ENCODE measurements around the gene RAMP2. TPM values are rescaled to one million over a fixed set of nuclear protein-coding genes. Genes with fewer than 3 reads are reported as not detected.

RAMP2 gene
- total and polyA plus RNA-seq, 8 donors, result 2.4 to 26.5 (median 7.2) TPM

GRCh38 chr17:42795061-42795460 is 34.0 kb downstream of the RAMP2 start:
- FAIRE-seq, result no peak
- intact Hi-C loops (cut with DNase I), result no loop called here
- Histone ChIP-seq H3K27me3 (no peaks in the 10 kb centered on the region), H3K9me3 (no peaks in the 10 kb centered on the region), H3K36me3 (no peaks in the 10 kb centered on the region), H3K4me3 (no peak overlapping the region), H3K27ac (no peak overlapping the region), H3K4me1 (peaks cover 12 to 20% (median 13%) of the 10 kb centered on the region in 3 donors)
- ATAC-seq, result no peak
- 73 to 83% methylated on average over 4 of the region's 4 CpGs for WGBS, 2 donors
- DNase-seq, result no peak
- TF ChIP-seq CTCF (IDR thresholded peaks at IDR 0.05), result no peak

- Histone ChIP-seq H3K4me1 (peaks cover 12 to 20% (median 13%) of the 10 kb centered on the region in 3 donors), H3K9me3 (no peaks in the 10 kb centered on the region), H3K36me3 (no peaks in the 10 kb centered on the region), H3K4me3 (no peak overlapping the region), H3K27ac (no peak overlapping the region), H3K27me3 (no peaks in the 10 kb centered on the region)
- ATAC-seq, result no peak
- DNase-seq, result no peak
- intact Hi-C loops (cut with DNase I), result no loop called here
- WGBS, 2 donors, result 85 to 91% methylated on average over 9 to 10 of the region's 10 CpGs
- no peak for FAIRE-seq
- no peak for TF ChIP-seq CTCF (IDR thresholded peaks at IDR 0.05)
These were observed 34.4 kb downstream of the RAMP2 start for GRCh38 chr17:42795465-42795864.

- Histone ChIP-seq H3K27ac (peak overlapping the region in 1 of 4 donors; percentile 94), H3K9me3 (no peaks in the 10 kb centered on the region), H3K4me1 (peaks cover 12 to 20% (median 13%) of the 10 kb centered on the region in 3 donors), H3K4me3 (peak overlapping the region in 2 of 4 donors; percentile 61 to 87), H3K27me3 (no peaks in the 10 kb centered on the region), H3K36me3 (no peaks in the 10 kb centered on the region)
- ATAC-seq, result no peak
- intact Hi-C loops (cut with DNase I), result no loop called here
- WGBS, 2 donors, result 60 to 91% methylated on average over 18 of the region's 18 CpGs
- FAIRE-seq, result no peak
- no peak for TF ChIP-seq CTCF (IDR thresholded peaks at IDR 0.05)
- DNase-seq, result no peak
These were observed 35.2 kb downstream of the RAMP2 start for GRCh38 chr17:42796066-42796758.

GRCh38 chr17:42797067-42798007 is 36.3 kb downstream of the RAMP2 start:
- Histone ChIP-seq H3K9me3 (no peaks in the 10 kb centered on the region), H3K36me3 (no peaks in the 10 kb centered on the region), H3K4me3 (peak overlapping the region; percentile 52 to 87 (median 74)), H3K27ac (peak overlapping the region; percentile 64 to 94 (median 86)), H3K4me1 (peaks cover 12 to 20% (median 15%) of the 10 kb centered on the region in 3 donors), H3K27me3 (no peaks in the 10 kb centered on the region)
- intact Hi-C loops (cut with DNase I), result no loop called here
- ATAC-seq, result peak; percentile 78 to 85 (median 80)
- no peak for FAIRE-seq
- WGBS, 2 donors, result 27 to 28% methylated on average over 10 of the region's 10 CpGs
- TF ChIP-seq CTCF (IDR thresholded peaks at IDR 0.05), result no peak
- peak in 4 of 6 donors; percentile 62 to 67 (median 63) for DNase-seq
